ENCODE results near the gene COP1.

The COP1 gene

DNA sequence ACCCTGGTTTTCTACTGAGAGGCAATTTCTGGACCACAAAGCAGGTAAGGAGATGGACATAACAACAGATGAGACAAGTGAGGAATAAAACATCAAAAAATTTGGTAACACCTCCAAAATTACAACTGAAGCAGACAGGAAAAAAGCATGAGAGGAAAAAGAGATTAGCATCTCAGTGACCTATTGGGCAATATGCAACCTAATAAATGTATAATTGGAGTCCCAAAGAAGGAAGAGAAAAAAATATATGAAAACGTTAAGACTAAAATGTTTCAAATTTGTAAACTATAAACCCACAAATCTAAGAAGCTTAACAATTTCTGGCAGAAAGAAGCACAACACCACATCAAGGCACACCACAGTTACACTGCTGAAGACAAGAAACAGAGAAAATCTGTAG is 255.5 kb downstream of the COP1 start:
- no peak for DNase-seq
- Histone ChIP-seq H3K27ac (ENCODE audit: insufficient read depth, low read length, poor library complexity, severe bottlenecking) (no peak overlapping the region), H3K9me3 (ENCODE audit: control insufficient read depth, low read length) (no peaks in the 10 kb centered on the region), H3K27me3 (replicated peaks; ENCODE audit: control insufficient read depth, insufficient read depth, low read length, poor library complexity, severe bottlenecking) (no peaks in the 10 kb centered on the region), H3K4me1 (ENCODE audit: control insufficient read depth, insufficient read depth, low read length, poor library complexity, severe bottlenecking) (no peaks in the 10 kb centered on the region), H3K4me3 (ENCODE audit: insufficient read depth, low read depth, low read length, poor library complexity, severe bottlenecking) (no peak overlapping the region), H3K36me3 (ENCODE audit: control insufficient read depth, insufficient read depth, low read length) (peaks cover 11% of the 10 kb centered on the region)

GRCh38 chr1:175947771-175948170 is 259.3 kb downstream of the COP1 start:
- Histone ChIP-seq H3K27me3 (replicated peaks; ENCODE audit: control insufficient read depth, insufficient read depth, low read length, poor library complexity, severe bottlenecking) (no peaks in the 10 kb centered on the region), H3K36me3 (ENCODE audit: control insufficient read depth, insufficient read depth, low read length) (peaks cover 24% of the 10 kb centered on the region), H3K9me3 (ENCODE audit: control insufficient read depth, low read length) (no peaks in the 10 kb centered on the region), H3K4me3 (ENCODE audit: insufficient read depth, low read depth, low read length, poor library complexity, severe bottlenecking) (no peak overlapping the region), H3K4me1 (ENCODE audit: control insufficient read depth, insufficient read depth, low read length, poor library complexity, severe bottlenecking) (no peaks in the 10 kb centered on the region), H3K27ac (ENCODE audit: insufficient read depth, low read length, poor library complexity, severe bottlenecking) (no peak overlapping the region)
- no peak for DNase-seq

- no peaks in the 10 kb centered on the region for H3K9me3 ChIP-seq (ENCODE audit: control insufficient read depth, low read length)
- DNase-seq: no peak
- no peak overlapping the region for H3K4me3 ChIP-seq (ENCODE audit: insufficient read depth, low read depth, low read length, poor library complexity, severe bottlenecking)
- H3K27me3 ChIP-seq (replicated peaks; ENCODE audit: control insufficient read depth, insufficient read depth, low read length, poor library complexity, severe bottlenecking): no peaks in the 10 kb centered on the region
- H3K27ac ChIP-seq (ENCODE audit: insufficient read depth, low read length, poor library complexity, severe bottlenecking): no peak overlapping the region
- no peaks in the 10 kb centered on the region for H3K4me1 ChIP-seq (ENCODE audit: control insufficient read depth, insufficient read depth, low read length, poor library complexity, severe bottlenecking)
- H3K36me3 ChIP-seq (ENCODE audit: control insufficient read depth, insufficient read depth, low read length): peaks cover 41% of the 10 kb centered on the region
Observed at GRCh38 chr1:175944591-175944990, 262.5 kb downstream of the COP1 start.

DNA sequence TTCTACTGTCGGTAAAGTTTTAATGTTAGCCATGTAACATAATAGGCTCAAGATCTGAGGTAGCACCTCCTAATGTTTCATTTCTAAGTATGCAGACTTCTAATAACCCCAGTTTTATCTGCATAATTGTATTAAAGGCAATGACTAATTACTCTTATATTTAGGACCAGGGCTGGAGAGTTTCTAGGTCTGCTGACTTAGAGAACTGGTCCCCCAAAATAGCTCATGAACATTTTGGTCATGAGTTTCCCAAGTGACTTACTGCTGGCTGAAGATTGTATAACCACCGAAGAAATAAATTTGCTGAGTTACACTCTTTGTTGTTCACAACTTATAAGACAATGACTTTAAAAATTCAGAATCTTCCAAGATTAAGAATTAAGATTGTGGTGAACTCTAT is 265.9 kb downstream of the COP1 start:
- no peak overlapping the region for H3K4me3 ChIP-seq (ENCODE audit: insufficient read depth, low read depth, low read length, poor library complexity, severe bottlenecking)
- H3K36me3 ChIP-seq (ENCODE audit: control insufficient read depth, insufficient read depth, low read length): peaks cover 28% of the 10 kb centered on the region
- H3K9me3 ChIP-seq (ENCODE audit: control insufficient read depth, low read length): no peaks in the 10 kb centered on the region
- no peaks in the 10 kb centered on the region for H3K4me1 ChIP-seq (ENCODE audit: control insufficient read depth, insufficient read depth, low read length, poor library complexity, severe bottlenecking)
- no peaks in the 10 kb centered on the region for H3K27me3 ChIP-seq (replicated peaks; ENCODE audit: control insufficient read depth, insufficient read depth, low read length, poor library complexity, severe bottlenecking)
- no peak for DNase-seq
- no peak overlapping the region for H3K27ac ChIP-seq (ENCODE audit: insufficient read depth, low read length, poor library complexity, severe bottlenecking)

GRCh38 chr1:175936736-175937135 is 270.4 kb downstream of the COP1 start:
- no peak overlapping the region for H3K27ac ChIP-seq (ENCODE audit: insufficient read depth, low read length, poor library complexity, severe bottlenecking)
- H3K36me3 ChIP-seq (ENCODE audit: control insufficient read depth, insufficient read depth, low read length): peaks cover 19% of the 10 kb centered on the region
- H3K4me1 ChIP-seq (ENCODE audit: control insufficient read depth, insufficient read depth, low read length, poor library complexity, severe bottlenecking): no peaks in the 10 kb centered on the region
- no peak for DNase-seq
- no peaks in the 10 kb centered on the region for H3K27me3 ChIP-seq (replicated peaks; ENCODE audit: control insufficient read depth, insufficient read depth, low read length, poor library complexity, severe bottlenecking)
- no peaks in the 10 kb centered on the region for H3K9me3 ChIP-seq (ENCODE audit: control insufficient read depth, low read length)
- H3K4me3 ChIP-seq (ENCODE audit: insufficient read depth, low read depth, low read length, poor library complexity, severe bottlenecking): no peak overlapping the region

DNA sequence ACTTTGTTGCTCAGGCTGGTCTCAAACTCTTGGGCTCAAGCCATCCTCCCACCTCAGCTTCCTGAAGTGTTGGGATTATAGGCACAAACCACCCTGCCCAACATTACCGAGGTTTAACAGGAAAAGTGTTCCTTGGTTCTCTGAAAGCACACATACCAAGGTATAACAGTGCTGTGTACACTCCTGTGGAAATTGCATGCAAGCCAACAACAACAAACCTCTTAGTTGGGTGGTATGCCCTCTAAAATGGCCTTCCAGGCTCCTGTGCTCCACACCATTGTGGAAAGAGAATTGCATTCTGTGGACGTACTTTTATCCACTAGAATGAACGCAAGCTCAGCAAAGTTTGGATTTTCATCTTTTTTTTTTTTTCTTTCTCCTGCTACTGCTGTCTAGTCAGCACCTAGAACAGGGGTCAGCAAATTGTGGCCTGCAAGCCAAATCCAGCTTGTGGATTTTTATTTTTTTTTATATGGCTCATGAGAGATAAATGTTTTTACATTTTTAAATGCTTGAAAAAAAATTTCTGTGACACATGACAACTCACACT is 271.4 kb downstream of the COP1 start:
- H3K4me1 ChIP-seq (ENCODE audit: control insufficient read depth, insufficient read depth, low read length, poor library complexity, severe bottlenecking): no peaks in the 10 kb centered on the region
- no peak for DNase-seq
- H3K27me3 ChIP-seq (replicated peaks; ENCODE audit: control insufficient read depth, insufficient read depth, low read length, poor library complexity, severe bottlenecking): no peaks in the 10 kb centered on the region
- no peak overlapping the region for H3K4me3 ChIP-seq (ENCODE audit: insufficient read depth, low read depth, low read length, poor library complexity, severe bottlenecking)
- H3K27ac ChIP-seq (ENCODE audit: insufficient read depth, low read length, poor library complexity, severe bottlenecking): no peak overlapping the region
- H3K36me3 ChIP-seq (ENCODE audit: control insufficient read depth, insufficient read depth, low read length): peaks cover 8% of the 10 kb centered on the region
- H3K9me3 ChIP-seq (ENCODE audit: control insufficient read depth, low read length): no peaks in the 10 kb centered on the region

DNA sequence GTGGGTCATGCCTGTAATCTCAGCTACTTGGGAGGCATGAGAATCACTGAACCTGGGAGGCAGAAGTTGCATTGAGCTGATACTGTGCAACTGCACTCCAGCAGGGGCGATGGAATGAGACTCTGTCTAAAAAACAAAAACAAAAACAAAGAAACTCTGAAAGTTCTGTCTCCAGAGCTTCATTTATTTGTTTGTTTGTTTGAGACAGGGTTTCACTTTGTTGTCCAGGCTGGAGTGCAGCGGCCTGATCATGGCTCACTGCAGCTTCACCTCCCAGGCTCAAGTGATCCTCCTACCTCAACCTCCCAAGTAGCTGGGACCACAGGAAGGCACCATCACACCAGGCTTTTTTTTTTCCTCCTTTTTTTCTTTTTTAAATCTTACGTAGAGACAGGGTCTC is 271.9 kb downstream of the COP1 start:
- no peaks in the 10 kb centered on the region for H3K27me3 ChIP-seq (replicated peaks; ENCODE audit: control insufficient read depth, insufficient read depth, low read length, poor library complexity, severe bottlenecking)
- H3K9me3 ChIP-seq (ENCODE audit: control insufficient read depth, low read length): no peaks in the 10 kb centered on the region
- no peak overlapping the region for H3K27ac ChIP-seq (ENCODE audit: insufficient read depth, low read length, poor library complexity, severe bottlenecking)
- peaks cover 5% of the 10 kb centered on the region for H3K36me3 ChIP-seq (ENCODE audit: control insufficient read depth, insufficient read depth, low read length)
- no peak overlapping the region for H3K4me3 ChIP-seq (ENCODE audit: insufficient read depth, low read depth, low read length, poor library complexity, severe bottlenecking)
- H3K4me1 ChIP-seq (ENCODE audit: control insufficient read depth, insufficient read depth, low read length, poor library complexity, severe bottlenecking): no peaks in the 10 kb centered on the region
- no peak for DNase-seq

GRCh38 chr1:175933801-175934200 is 273.3 kb downstream of the COP1 start:
- DNase-seq: no peak
- Histone ChIP-seq H3K27ac (ENCODE audit: insufficient read depth, low read length, poor library complexity, severe bottlenecking) (no peak overlapping the region), H3K4me3 (ENCODE audit: insufficient read depth, low read depth, low read length, poor library complexity, severe bottlenecking) (no peak overlapping the region), H3K4me1 (ENCODE audit: control insufficient read depth, insufficient read depth, low read length, poor library complexity, severe bottlenecking) (no peaks in the 10 kb centered on the region), H3K27me3 (replicated peaks; ENCODE audit: control insufficient read depth, insufficient read depth, low read length, poor library complexity, severe bottlenecking) (no peaks in the 10 kb centered on the region), H3K9me3 (ENCODE audit: control insufficient read depth, low read length) (no peaks in the 10 kb centered on the region), H3K36me3 (ENCODE audit: control insufficient read depth, insufficient read depth, low read length) (no peaks in the 10 kb centered on the region)

GRCh38 chr1:175927944-175928343 is 279.1 kb downstream of the COP1 start:
- H3K27me3 ChIP-seq (replicated peaks; ENCODE audit: control insufficient read depth, insufficient read depth, low read length, poor library complexity, severe bottlenecking): no peaks in the 10 kb centered on the region
- H3K27ac ChIP-seq (ENCODE audit: insufficient read depth, low read length, poor library complexity, severe bottlenecking): no peak overlapping the region
- H3K4me1 ChIP-seq (ENCODE audit: control insufficient read depth, insufficient read depth, low read length, poor library complexity, severe bottlenecking): no peaks in the 10 kb centered on the region
- H3K9me3 ChIP-seq (ENCODE audit: control insufficient read depth, low read length): no peaks in the 10 kb centered on the region
- H3K4me3 ChIP-seq (ENCODE audit: insufficient read depth, low read depth, low read length, poor library complexity, severe bottlenecking): no peak overlapping the region
- no peaks in the 10 kb centered on the region for H3K36me3 ChIP-seq (ENCODE audit: control insufficient read depth, insufficient read depth, low read length)
- DNase-seq: no peak

GRCh38 chr1:175922254-175922881 is 284.7 kb downstream of the COP1 start:
- Histone ChIP-seq H3K27ac (ENCODE audit: insufficient read depth, low read length, poor library complexity, severe bottlenecking) (no peak overlapping the region), H3K27me3 (replicated peaks; ENCODE audit: control insufficient read depth, insufficient read depth, low read length, poor library complexity, severe bottlenecking) (no peaks in the 10 kb centered on the region), H3K36me3 (ENCODE audit: control insufficient read depth, insufficient read depth, low read length) (no peaks in the 10 kb centered on the region), H3K4me3 (ENCODE audit: insufficient read depth, low read depth, low read length, poor library complexity, severe bottlenecking) (no peak overlapping the region), H3K4me1 (ENCODE audit: control insufficient read depth, insufficient read depth, low read length, poor library complexity, severe bottlenecking) (no peaks in the 10 kb centered on the region), H3K9me3 (ENCODE audit: control insufficient read depth, low read length) (no peaks in the 10 kb centered on the region)
- DNase-seq: no peak

All from effector memory CD4-positive, alpha-beta T cell (primary cell).